D341Med (cell line): ENCODE measurements around the gene SLC66A2.
"Not testable (repeated sequence)": the region's sequence is repeated elsewhere in the genome, so short reads cannot be mapped to it uniquely, and the experiment has no call there.

ENCODE experiments used
- DNase-seq: peaks from one replicate; pipeline ENCODE4 v3.0.0; 2012; ENCODE audit warnings: low spot score

Gene SLC66A2

DNA sequence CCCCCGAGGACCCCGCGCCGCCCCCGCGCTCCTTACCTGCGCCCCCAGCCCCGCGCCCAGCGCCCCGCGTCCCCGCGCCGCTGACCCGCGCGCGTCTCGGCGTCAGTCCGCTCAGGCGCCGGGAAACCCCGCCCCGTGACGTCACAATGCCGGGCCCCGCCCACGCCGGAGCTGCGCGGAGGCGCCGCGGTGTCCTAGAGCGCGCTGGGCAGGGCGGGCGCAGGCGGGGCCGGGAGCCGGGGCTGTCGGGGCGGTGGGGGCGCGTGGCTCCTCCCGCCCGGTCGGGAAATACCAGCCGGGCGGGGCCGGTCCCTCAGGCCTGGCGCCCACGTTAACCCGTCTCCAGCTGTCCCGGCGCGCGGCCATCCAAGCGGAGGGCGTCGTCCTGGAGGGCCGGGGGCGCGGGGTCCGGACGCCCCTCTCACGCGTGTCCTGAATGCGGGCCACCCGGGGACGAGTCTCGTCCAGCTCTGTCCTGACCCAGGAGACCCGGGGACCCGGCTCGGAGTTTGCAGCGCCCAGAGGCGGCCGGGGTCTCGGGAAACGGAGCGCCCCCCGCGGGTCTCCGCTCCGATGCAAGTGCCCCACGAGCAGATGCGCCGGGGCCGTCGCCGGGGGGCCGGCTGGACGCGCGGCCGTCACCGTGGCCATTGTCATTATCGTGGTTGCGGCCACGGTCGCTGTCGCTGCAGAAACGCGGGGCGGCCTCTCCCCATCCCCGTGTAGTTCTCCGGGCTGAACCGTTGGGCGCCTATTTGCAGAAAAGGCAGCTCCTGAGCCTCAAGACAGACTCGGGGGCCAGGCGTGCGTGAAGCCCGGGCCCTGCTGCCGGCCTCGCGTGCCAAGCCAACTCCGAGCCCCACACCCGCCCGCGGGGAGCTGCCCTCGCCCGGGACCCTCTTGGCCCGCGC lies at the start of gene SLC66A2:
Gene SLC66A2 (minus strand): TSS at position 109 of the 911 bp plus-strand sequence. CDS start 727 bp downstream, outside the sequence.
- peak; percentile 100 for DNase-seq

DNA sequence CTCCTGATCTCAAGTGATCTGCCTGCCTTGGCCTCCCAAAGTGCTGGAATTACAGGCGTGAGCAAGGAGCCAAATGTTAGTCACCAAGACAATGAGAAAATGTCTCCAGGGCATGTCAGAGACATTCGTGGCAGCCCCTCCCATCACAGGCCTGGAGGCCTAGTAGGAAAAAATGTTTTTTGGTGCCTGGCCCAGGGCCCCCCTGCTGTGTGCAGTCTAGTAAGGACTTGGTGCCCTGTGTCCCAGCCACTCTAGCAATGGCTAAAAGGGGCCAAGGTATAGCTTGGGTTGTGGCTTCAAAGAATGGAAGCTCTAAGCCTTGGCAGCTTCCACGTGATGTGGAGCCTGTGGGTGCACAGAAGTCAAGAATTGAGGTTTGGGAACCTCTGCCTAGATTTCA lies 49.4 kb upstream of the SLC66A2 start:
- no peak for DNase-seq

DNA sequence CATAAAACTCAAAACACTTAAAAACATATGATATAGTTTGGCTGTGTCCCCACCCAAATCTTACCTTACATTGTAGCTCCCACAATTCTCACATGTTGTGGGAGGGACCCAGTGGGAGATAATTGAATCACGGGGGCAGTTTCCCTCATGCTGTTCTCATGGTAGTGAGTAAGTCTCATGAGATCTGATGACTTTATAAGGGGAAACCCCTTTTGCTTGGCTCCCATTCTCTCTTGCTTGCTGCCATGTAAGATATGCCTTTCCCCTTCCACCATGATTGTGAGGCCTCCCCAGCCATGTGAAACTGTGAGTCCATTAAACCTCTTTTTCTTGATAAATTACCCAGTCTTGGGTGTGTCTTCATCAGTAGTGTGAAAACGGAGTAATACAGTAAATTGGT lies 48.2 kb upstream of the SLC66A2 start:
- not testable (repeated sequence) for DNase-seq

DNA sequence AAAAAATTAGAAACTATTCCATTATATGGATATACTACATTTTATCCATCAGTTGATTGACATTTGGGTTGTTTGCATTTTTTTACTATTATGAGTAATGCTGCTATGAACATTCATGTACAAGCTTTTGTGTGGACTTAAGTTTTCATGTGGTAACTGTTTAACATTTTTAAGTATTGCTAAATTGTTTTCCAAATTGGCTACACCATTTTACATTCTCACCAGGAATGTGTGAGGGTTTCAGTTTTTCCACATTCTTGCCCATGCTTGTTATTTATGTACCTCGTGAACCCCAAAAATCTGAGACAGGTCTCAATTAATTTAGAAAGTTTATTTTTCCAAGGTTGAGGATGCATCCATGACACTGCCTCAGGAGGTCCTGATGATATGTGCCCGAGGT lies 40.0 kb upstream of the SLC66A2 start:
- no peak for DNase-seq

DNA sequence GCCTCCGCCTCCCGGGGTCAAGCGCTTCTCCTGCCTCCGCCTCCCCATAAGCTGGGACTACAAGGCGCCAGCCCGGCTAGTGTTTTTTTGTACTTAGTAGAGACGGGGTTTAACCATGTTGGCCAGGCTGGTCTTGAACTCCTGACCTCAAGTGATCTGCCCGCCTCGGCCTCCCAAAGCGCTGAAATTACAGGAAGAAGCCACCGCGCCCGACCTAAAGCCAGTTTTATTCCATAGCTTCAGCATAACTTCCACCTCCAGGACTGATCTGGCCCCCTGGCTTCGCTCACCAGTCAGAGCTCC lies 37.7 kb upstream of the SLC66A2 start:
- DNase-seq, result no peak

DNA sequence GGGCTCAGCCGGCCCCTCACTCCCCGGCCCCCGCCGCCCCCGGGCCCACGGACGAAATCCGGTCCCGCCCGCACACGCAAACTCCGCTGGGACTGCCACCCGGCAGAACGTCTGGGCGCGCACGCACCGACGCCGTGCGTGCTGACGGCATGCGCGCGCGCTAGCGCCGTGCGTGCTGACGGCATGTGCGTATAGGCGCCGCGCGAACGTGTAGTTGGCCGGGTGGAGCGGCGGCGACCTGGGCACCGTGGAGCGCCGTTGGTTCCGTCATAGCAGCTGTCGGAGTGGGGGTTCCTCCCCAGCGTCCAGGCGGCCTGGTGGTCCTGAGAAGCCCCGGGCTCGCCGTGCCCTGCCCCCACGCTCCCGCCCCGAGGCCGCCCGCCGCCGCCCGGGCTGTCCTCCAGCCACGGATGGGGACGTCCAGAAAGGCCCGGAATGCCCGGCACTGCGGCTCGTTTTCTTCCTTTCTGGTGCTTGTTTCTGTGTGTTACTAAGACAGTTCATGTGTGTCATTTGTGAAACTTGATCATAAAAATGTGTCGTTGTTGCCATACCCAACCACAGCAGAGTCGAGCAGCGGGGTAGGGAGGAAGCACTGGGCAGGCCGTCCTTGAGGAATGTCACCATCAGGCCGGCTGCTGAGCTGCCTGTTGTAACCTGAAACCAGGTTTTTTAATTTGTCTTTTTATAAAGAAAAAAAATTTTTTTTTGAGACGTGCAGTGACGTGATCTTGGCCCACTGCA lies 37.2 kb upstream of the SLC66A2 start, which contains the start of gene TXNL4A:
Gene TXNL4A (minus strand): TSS at position 113 of the 744 bp plus-strand sequence. CDS start 171 bp downstream, outside the sequence.
- peak; percentile 98 for DNase-seq

DNA sequence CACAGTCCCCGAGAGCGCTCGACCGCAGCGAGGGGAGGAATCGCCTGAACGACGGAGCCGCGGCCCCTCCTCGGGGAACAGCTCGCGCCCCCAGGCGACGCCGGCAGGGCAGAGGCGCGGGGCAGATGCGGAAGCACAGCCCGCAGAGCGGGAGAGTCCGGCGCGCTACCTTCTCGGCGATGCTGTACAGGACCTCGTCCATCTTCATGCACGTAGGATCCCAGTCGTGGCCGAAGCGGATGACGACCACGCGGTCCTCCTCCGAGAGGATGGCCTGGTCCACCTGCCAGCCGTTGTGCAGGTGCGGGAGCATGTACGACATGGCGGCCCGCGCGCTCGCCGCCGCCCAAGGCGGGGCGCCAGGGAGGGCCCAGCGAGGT lies 36.6 kb upstream of the SLC66A2 start:
- peak; percentile 92 for DNase-seq

DNA sequence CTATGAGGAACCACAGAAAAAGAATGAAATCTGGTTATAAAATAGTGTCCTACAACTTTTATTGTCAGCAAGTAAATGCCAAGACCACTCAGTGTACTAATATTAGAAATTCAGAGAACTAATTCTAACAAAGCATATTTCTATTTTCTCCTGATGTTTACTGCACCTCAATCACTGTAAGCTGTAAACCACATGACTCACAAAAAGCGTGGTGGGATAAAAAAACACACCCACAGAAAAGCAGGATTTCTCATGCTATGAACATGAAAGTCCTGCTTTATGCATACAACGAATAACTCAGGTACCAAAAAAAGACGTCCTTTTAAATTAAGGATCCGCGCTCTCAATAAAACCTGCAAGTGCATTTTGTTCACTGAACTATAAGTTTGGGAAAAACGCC lies 36.1 kb upstream of the SLC66A2 start:
- no peak for DNase-seq

DNA sequence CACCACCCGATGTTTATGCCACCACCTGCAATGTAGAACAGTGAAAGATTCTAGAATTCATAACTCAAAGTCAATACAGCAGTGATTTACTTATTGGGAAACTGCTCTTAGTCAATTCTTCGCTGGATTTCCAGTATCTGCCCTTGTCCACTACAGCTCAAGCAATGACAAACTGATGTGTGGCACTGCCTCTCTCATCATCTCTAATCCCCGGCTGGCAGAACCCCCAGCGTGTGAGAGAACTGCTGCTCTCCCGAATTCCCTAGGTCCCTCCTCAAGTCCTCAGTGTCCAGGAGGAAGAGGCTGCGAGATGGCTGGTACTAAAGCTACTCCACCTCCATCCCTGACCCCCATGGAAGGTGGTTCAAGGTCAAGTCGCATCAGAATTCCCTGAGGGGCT lies 35.3 kb upstream of the SLC66A2 start:
- peak; percentile 77 for DNase-seq

DNA sequence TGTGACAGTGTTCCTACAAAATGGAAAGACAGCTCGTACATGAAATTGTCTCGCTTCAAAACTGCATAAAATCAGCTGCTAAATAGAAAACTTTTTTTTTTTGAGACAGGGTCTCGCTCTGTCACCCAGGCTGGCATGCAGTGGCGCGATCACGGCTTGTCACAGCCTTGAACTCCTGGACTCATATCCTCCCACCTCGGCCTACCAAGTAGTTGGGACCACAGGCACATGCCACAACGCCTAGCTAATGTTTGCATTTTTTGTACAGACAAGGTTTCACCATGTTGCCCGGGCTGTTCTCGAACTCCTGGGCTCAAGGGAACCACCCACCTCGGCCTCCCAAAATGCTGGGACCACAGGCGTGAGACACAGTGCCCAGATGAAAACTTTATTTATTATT lies 33.7 kb upstream of the SLC66A2 start:
- no peak for DNase-seq

DNA sequence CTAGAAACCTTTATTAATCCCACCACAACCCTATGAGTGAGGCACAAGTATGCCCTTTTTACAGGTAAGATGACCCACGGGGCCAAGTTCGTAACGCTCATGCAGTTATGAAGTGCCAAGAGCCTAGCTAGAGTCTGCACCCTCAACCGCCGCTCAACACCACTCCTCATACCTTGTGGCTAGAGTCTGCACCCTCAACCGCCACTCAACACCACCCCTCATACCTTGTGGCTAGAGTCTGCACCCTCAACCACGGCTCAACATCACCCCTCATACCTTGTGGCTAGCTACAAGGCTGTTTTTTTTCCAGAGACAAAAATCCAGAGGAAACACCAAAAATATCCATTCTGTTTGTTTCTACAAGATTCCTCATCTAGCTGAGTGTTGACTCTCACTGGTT lies 32.3 kb upstream of the SLC66A2 start:
- DNase-seq, result no peak

DNA sequence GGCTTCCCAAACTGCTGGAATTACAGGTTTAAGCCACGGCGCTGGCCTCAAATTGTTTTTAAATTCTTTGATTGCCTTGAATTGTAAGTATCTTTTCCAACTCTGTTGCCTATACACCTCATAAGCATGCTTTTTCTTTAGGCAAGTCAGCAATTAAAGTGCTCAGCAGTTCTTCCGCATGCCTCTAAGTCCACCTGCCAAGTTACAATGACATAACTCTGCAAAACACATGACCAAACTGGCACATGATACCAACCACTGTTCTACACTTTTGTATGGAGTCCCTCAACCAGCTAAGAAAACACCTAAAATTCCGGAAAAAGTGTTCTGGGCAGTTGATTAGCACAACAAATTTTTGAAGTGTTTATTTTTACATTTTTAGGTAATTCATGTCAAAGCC lies 31.8 kb upstream of the SLC66A2 start:
- no peak for DNase-seq

DNA sequence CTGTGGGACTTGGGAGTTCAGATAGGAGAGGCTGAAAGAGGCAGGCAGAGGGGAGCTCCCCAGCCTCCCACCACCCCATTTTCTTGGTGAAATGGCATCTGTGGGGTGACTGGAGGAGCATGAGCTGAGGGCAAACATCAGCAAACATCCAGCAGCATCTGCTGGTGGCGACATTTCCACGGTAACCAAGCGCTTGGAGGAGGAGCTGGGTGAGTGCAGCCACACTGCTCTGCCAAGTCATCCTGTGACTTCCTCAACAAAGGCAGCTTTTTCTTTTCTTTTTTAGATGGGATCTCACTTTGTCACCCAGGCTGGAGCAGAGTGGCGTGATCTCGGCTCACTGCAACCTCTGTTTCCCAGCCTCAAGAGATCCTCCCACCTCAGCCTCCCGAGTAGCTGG lies 31.3 kb upstream of the SLC66A2 start:
- no peak for DNase-seq

DNA sequence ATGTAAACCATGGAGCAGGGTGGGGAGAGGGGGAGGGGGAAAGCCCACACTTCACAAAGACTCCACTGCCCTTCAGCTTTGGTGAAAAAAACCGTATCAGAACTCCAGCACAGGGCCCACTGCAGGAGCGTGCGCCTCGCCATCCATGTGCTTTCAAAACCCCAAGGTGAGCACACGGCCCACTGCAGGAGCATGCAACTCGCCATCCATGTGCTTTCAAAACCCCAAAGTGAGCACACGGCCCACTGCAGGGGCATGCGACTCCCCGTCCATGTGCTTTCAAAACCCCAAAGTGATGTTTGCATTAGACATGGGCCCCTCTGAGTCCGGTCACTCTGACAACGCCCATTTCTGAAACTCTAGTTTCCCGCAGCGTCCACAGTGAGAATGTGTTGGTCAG lies 29.1 kb upstream of the SLC66A2 start:
- no peak for DNase-seq

DNA sequence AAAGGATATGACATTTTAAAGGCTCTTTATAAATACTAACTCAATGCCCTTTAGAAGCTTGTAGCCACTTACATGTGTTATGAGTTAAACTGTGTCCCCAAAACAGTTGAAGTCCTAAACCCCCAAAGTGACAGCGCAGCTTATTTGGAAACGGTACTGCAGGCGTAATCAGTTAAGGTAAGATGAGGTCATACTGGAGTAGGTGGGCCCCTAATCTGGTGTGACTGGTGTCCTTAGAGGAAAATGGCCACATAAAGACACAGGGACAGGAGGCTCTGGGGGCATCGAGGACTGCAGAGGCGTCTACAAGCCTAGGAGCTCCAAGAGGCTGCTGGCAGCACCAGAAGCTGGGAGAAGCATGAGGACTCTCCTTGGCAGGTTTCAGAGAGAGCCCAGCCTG lies 28.4 kb upstream of the SLC66A2 start:
- DNase-seq, result no peak

DNA sequence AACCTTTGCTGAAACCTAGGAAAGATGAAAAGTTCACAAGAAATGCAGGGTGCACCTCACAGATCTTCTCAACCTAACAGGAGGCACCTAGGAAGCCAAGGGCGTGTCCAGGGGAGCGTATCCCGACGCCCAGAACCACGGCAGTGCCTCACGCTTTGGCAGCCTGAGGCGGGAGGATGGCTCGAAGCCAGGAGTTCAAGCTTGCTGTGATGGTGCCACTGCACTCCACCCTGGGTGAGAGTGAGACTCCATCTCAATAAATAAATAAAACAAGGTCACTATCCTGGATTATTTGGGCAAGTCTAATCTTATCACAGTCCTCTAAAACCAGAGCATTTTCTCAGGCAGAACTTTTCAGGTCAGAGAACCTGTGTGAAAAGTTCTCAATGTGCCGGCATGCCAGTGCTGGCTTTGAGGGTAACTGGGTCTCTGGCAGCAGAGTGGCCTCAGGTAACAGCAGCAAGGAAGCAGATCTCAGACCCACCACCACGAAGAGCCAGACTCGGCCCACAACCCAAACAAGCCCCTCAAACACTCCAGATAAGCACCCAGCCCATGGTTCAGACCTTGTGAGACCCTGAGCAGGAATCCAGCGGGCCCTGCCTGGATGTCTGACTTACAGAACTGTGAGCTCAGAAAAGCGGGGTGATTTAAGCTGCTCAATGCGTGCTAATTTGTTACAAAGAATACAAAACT lies 24.7 kb upstream of the SLC66A2 start:
- no peak for DNase-seq

DNA sequence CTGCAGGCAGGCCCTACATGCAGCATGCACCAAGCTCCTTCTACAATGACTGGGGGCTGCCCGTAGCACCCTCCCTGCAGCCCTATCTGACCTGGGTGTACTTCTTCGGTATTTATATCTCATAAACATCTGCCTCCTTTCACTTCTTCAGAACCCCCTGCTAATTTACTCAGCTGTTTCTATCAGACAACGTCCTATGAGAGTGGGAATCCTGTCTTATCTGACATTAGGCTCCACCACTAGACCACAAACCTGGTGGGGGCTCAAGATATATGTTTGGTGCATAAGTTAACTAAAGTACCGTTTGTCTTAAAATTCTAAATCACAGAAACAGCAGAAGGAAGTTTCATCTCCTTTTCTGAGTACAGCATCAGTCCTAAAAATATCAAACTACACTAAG lies 23.6 kb upstream of the SLC66A2 start:
- DNase-seq, result no peak

DNA sequence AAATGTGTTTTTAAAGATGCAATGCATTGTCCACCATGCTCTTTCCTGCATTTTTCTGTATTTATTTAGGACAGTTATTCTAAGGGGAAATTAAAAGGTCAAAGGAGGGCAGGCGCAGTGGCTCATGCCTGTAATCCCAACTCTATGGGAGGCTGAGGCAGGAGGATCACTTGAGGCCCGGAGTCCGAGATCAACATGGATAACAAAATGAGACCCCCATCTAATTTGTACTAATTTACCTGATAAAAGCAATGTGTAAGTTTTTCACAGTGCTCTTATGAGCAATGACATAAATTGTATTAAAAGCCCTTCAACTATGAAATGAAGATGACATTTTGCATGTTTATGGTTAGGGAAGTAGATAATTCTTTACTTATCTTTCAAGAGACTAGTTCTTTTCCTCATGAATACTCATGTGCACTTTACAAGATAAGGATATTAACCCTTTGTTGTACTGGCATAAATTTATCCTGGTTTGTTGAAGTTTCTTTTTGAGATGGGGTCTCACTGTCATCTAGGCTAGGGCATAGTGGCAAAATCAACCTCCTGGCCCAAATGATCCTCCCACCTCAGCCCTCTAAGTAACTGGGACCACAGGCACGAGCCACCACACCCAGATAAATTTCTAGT lies 22.7 kb upstream of the SLC66A2 start:
- no peak for DNase-seq

DNA sequence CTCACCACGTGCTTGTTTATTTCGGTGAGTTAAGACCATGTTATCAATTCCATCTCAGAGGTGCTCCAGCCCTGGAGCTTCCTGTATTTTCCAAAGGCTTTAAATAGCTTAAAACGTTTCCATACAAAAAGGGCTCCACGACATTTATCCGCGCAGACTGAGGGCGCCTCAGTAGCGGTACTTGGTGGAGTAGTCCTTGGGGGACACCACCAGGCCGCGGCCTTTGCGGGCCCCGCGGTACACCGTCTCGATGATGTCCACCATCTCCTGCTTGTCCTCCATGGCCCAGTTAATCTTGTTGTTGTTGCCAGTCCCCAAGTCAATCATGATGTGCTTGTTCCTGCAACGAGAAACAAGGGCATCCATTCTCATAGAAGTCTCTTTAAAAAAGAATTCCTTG lies 22.1 kb upstream of the SLC66A2 start:
- DNase-seq, result no peak

DNA sequence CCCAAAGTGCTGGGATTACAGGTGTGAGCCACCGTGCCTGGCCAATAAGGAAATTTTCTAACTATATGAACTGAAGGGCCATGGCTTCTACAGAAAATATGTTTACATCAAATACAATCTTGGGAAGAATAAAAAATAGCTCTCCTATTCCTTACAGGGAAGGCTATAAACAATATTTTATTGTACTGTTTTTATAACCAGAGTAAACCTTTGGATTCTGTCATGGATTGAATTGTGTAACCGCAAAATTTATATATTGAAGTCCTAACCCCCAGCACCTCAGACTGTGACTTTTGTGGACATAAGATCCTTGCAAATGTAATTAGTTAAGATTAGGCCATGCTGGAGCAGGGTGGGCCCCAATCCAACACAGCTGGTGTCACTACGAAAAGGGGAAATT lies 21.3 kb upstream of the SLC66A2 start:
- DNase-seq, result no peak

DNA sequence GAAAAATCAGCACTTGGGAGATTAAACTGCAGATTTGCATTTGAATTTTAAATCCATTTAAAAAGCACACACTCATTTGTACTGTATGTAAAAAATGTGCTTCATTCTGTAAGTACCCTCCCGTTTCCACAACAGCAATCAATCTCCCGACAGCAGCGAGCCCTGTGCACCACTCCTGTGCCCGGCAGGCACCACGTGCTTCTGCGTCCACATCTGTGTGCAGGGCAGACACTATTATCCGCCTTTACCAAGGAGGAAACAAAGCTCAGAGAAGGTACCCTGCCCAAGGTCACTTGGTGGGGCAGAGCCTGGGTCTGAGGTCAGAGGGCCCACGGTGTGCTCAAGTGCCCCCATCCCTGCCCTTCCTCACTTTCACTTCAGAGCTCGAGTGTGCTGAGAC lies 20.5 kb upstream of the SLC66A2 start:
- no peak for DNase-seq

DNA sequence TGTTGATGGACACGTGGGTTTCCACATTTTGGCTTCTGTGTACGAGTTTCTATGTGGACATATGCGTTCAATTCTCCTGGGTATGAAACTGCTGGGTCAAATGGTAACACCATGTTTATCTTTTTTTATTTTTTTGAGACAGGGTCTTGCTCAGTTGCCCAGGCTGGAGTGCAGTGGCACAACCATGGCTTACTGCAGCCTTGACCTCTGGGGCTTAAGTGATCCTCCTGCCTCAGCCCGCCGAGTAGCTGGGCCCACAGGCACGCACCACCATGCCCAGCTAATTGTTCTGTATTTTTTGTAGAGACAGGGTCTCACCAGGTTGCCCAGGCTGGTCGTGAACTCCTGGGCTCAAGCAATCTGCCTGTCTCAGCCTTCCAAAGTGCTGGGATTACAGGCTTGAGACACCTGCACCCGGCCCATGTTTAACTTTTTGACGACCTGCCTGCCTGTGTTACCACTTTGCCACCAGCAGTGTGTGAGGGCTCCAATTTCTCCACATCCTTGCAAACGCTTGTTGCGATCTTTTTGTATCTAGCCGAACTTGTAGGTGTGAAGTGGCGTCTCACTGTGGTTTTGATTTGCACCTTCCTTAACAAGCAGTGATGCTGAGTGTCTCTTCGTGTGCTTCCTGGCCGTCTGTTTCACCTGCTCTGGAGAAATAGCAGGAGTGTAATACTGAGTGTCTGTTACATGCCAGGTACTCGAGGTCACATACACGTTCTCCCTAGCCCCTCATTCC lies 19.9 kb upstream of the SLC66A2 start:
- DNase-seq, result no peak
